Measurements from ENCODE around the gene ABHD11.
A peak's percentile ranks its signal among the peaks of the same experiment; 100 is the strongest.
"Not testable (repeated sequence)": the region's sequence is repeated elsewhere in the genome, so short reads cannot be mapped to it uniquely, and the experiment has no call there.

The ABHD11 gene

GRCh38 chr7:73742753-73743641 lies 4.4 kb upstream of the ABHD11 start:
- DNase-seq: peak in 1 of 2 donors; percentile 33

GRCh38 chr7:73742338-73742752 lies 3.7 kb upstream of the ABHD11 start:
- no peak for DNase-seq

GRCh38 chr7:73741600-73741999 lies 3.0 kb upstream of the ABHD11 start:
- DNase-seq: no peak

- DNase-seq: no peak
Measured at GRCh38 chr7:73740771-73741170, 2.2 kb upstream of the ABHD11 start.

GRCh38 chr7:73740212-73740611 lies 1.6 kb upstream of the ABHD11 start:
- no peak for DNase-seq

- DNase-seq: no peak
Measured at GRCh38 chr7:73739387-73739767, 775 bp upstream of the ABHD11 start.

- DNase-seq: peak; percentile 24 to 32
Measured at GRCh38 chr7:73738220-73738611, 386 bp downstream of the ABHD11 start.

GRCh38 chr7:73737491-73738219 lies 947 bp downstream of the ABHD11 start:
- DNase-seq: no peak

GRCh38 chr7:73736885-73737284 lies 1.7 kb downstream of the ABHD11 start:
- no peak for DNase-seq

- no peak for DNase-seq
Measured at GRCh38 chr7:73735528-73735905, 3.1 kb downstream of the ABHD11 start.

GRCh38 chr7:73734619-73735527 lies 3.7 kb downstream of the ABHD11 start:
- peak; percentile 10 to 27 for DNase-seq

GRCh38 chr7:73732397-73732796 lies 6.2 kb downstream of the ABHD11 start:
- DNase-seq: no peak

- no peak for DNase-seq
Measured at GRCh38 chr7:73730485-73730884, 8.1 kb downstream of the ABHD11 start.

- no peak for DNase-seq
Measured at GRCh38 chr7:73728551-73728950, 10.1 kb downstream of the ABHD11 start.

- DNase-seq: no peak
Measured at GRCh38 chr7:73727952-73728351, 10.7 kb downstream of the ABHD11 start.

- no peak for DNase-seq
Measured at GRCh38 chr7:73726083-73726466, 12.5 kb downstream of the ABHD11 start.

GRCh38 chr7:73723813-73724212 lies 14.8 kb downstream of the ABHD11 start:
- no peak for DNase-seq

GRCh38 chr7:73722785-73723184 lies 15.8 kb downstream of the ABHD11 start:
- DNase-seq: no peak

- not testable (repeated sequence) for DNase-seq
Measured at GRCh38 chr7:73722182-73722581, 16.4 kb downstream of the ABHD11 start.

GRCh38 chr7:73721377-73721817 lies 17.2 kb downstream of the ABHD11 start:
- DNase-seq: peak; percentile 41 to 42

- DNase-seq: not testable (repeated sequence)
Measured at GRCh38 chr7:73720443-73720842, 18.2 kb downstream of the ABHD11 start.

GRCh38 chr7:73719806-73720169 lies 18.8 kb downstream of the ABHD11 start:
- DNase-seq: no peak

Data from hippocampal formation (tissue), 2 donors.